Measurements from ENCODE around the gene KIAA1755. TPM values are rescaled to one million over a fixed set of nuclear protein-coding genes. Genes with fewer than 3 reads are reported as not detected.

Gene KIAA1755
- polyA plus RNA-seq, 1 of the 3 experiments (the other 2 are of a cell fraction) = 0.54 TPM

- no peak overlapping the region for H3K4me2 ChIP-seq
- H4K20me1 ChIP-seq (ENCODE audit: insufficient read depth) = no peaks in the 10 kb centered on the region
- H3K79me2 ChIP-seq (ENCODE audit: insufficient read depth) = no peaks in the 10 kb centered on the region
- peaks cover 10% of the 10 kb centered on the region for H3F3A ChIP-seq (replicated peaks; ENCODE audit: insufficient read depth)
- peaks cover 0 to 3% of the 10 kb centered on the region in 2 experiments; a peak in 1 of 4 replicates for H3K4me1 ChIP-seq (ENCODE audit: control insufficient read depth in 1 of 2, insufficient read depth in 2 of 2, low read depth in 1 of 2, low read length in 1 of 2)
- H3K27ac ChIP-seq (ENCODE audit: low read depth in 2 of 2, low read length in 1 of 2) = peak overlapping the region in 1 of 2 experiments; percentile 73; a peak in 2 of 4 replicates
- H3K36me3 ChIP-seq (replicated peaks in 1 of 2; ENCODE audit: control insufficient read depth in 1 of 2, insufficient read depth in 2 of 2, low read length in 1 of 2) = no peaks in the 10 kb centered on the region
- no peaks in the 10 kb centered on the region for H3K9me2 ChIP-seq
- no peaks in the 10 kb centered on the region for H3K9me3 ChIP-seq
- H3K27me3 ChIP-seq (ENCODE audit: insufficient read depth) = no peaks in the 10 kb centered on the region
- 0 out of 2 replicates have a peak overlapping the region, but pooled peaks have one; percentile 51 for H2AFZ ChIP-seq (ENCODE audit: low read depth)
- ChIA-PET POLR2A (no interaction called here), CTCF (interaction anchor here (0.7 to 16.4 kb wide), 6 partner anchors 14 to 637 kb away, joined by 3 to 148 read pairs (median 4); no protein-coding TSS in a partner anchor)
- no peak overlapping the region; the same call in 1 of the 2 replicates for H3K9ac ChIP-seq
- no peak for DNase-seq
- WGBS (ENCODE audit: low lambda C conversion rate) = 47% methylated on average over 5 of the region's 6 CpGs
- H3K4me3 ChIP-seq (ENCODE audit: low read depth in 2 of 2, low read length in 1 of 2) = no peak overlapping the region
- TF ChIP-seq RXRA (IDR thresholded peaks at IDR 0.05; ENCODE audit: borderline replicate concordance, low read depth) (no peak), FOSL2 (IDR thresholded peaks at IDR 0.05; ENCODE audit: borderline replicate concordance, low read depth) (peak; percentile 80; the same call in 1 of the 2 replicates), CHD2 (IDR thresholded peaks at IDR 0.05; ENCODE audit: low read length, partially characterized antibody) (no peak), FOXJ3 (CRISPR knock-in tag; IDR thresholded peaks at IDR 0.05) (no peak), USF1 (IDR thresholded peaks at IDR 0.05; ENCODE audit: borderline replicate concordance, low read depth) (no peak), USF2 (IDR thresholded peaks at IDR 0.05; ENCODE audit: borderline replicate concordance, low read depth, low read length) (no peak), FOXM1 (IDR thresholded peaks at IDR 0.05; ENCODE audit: low read depth) (no peak), YY1 (IDR thresholded peaks at IDR 0.05; ENCODE audit: low read depth) (no peak), TEAD4 (IDR thresholded peaks at IDR 0.05; ENCODE audit: borderline replicate concordance, insufficient read depth) (no peak), SMC3 (IDR thresholded peaks at IDR 0.05; ENCODE audit: low read depth, low read length) (no peak), REST (IDR thresholded peaks at IDR 0.05; ENCODE audit: low read depth, low read length) (no peak), GABPA (IDR thresholded peaks at IDR 0.05; ENCODE audit: low read depth) (no peak), NFIC (IDR thresholded peaks at IDR 0.05; ENCODE audit: borderline replicate concordance) (no peak), IRF3 (IDR thresholded peaks at IDR 0.05; ENCODE audit: low read depth, low read length) (no peak), EZH2phosphoT487 (IDR thresholded peaks at IDR 0.05; ENCODE audit: borderline replicate concordance, low read depth) (no peak), PBX3 (IDR thresholded peaks at IDR 0.05) (peak; percentile 27; the same call in 1 of the 2 replicates), TCF12 (IDR thresholded peaks at IDR 0.05) (peak; percentile 28), RFX5 (IDR thresholded peaks at IDR 0.05; ENCODE audit: low read length) (no peak), ZBTB33 (IDR thresholded peaks at IDR 0.05; ENCODE audit: borderline replicate concordance, low read depth) (no peak), ELF1 (IDR thresholded peaks at IDR 0.05) (no peak), SIN3A (IDR thresholded peaks at IDR 0.05; ENCODE audit: borderline replicate concordance, low read depth, low read length) (no peak), MXI1 (IDR thresholded peaks at IDR 0.05; ENCODE audit: low read depth, low read length) (no peak), GATA2 (CRISPR knock-in tag; IDR thresholded peaks at IDR 0.05) (no peak), RAD21 (IDR thresholded peaks at IDR 0.05; ENCODE audit: low read length) (no peak)
Observed at GRCh38 chr20:38201356-38201755, 59.2 kb downstream of the KIAA1755 start.

All from SK-N-SH (cell line).